Smooth muscle cell (in vitro differentiated cells): Measurements from ENCODE around the gene BFSP2. TPM values are rescaled to one million over a fixed set of nuclear protein-coding genes. Genes with fewer than 3 reads are reported as not detected.

Experiments used
- DNase-seq: peaks from one replicate; lab custom pipeline; 2025; ENCODE audit not compliant: unreplicated experiment; lab: John Stamatoyannopoulos, UW
- H2AFZ ChIP-seq: fragments of 200-600 bp; sonication (generic); 2 replicates; pipeline ENCODE4 v1.6.0; 2016; ENCODE audit warnings: antibody characterized with exemption, low read depth, mild to moderate bottlenecking
- H3F3A ChIP-seq: fragments of 200-600 bp; sonication (generic); 2 replicates; pipeline ENCODE4 v1.6.0; 2017; ENCODE audit warnings: antibody characterized with exemption, low read depth
- H3K27ac ChIP-seq: fragments of 200-600 bp; sonication (generic); 2 replicates; pipeline ENCODE4 v1.5.1; 2016; ENCODE audit warnings: low read depth, mild to moderate bottlenecking
- H3K27me3 ChIP-seq: fragments of 200-600 bp; sonication (generic); 2 replicates; pipeline ENCODE4 v1.6.1; 2016; ENCODE audit warnings: low read depth, mild to moderate bottlenecking
- H3K36me3 ChIP-seq: fragments of 200-600 bp; sonication (generic); 2 replicates; pipeline ENCODE4 v1.5.1; 2016; ENCODE audit warnings: low read depth
- H3K4me1 ChIP-seq: fragments of 200-600 bp; sonication (generic); 2 replicates; pipeline ENCODE4 v1.5.1; 2016; ENCODE audit warnings: low read depth
- H3K4me2 ChIP-seq: fragments of 200-600 bp; sonication (generic); 2 replicates; pipeline ENCODE4 v1.6.0; 2016; ENCODE audit warnings: mild to moderate bottlenecking
- H3K4me3 ChIP-seq: fragments of 200-600 bp; sonication (generic); 2 replicates; pipeline ENCODE4 v1.5.1; 2016; ENCODE audit warnings: mild to moderate bottlenecking
- H3K79me2 ChIP-seq: fragments of 200-600 bp; sonication (generic); 2 replicates; pipeline ENCODE4 v1.6.0; 2016; ENCODE audit warnings: low read depth, mild to moderate bottlenecking
- H3K9ac ChIP-seq: fragments of 200-600 bp; sonication (generic); 2 replicates; pipeline ENCODE4 v1.6.0; 2016; ENCODE audit warnings: low read depth
- H3K9me3 ChIP-seq: fragments of 200-600 bp; sonication (generic); replicated peaks from 2 replicates; pipeline ENCODE4 v1.5.1; 2016; ENCODE audit warnings: low read depth
- H4K20me1 ChIP-seq: fragments of 200-600 bp; sonication (generic); 2 replicates; pipeline ENCODE4 v1.6.0; 2016; ENCODE audit warnings: low read depth
- WGBS: methylation state at CpG from one replicate; pipeline ENCODE4 v1.1.7; 2016; ENCODE audit warnings: low lambda C conversion rate; 5-methylcytosine and 5-hydroxymethylcytosine counted together
- polyA plus RNA-seq: library from polyadenylated mRNA; unstranded; fragments of >200 nt; fragmentation: Nextera tagmentation; extraction: Ambion mirVana; gene quantifications from 2 replicates; pipeline ENCODE4 v1.2.1, GENCODE V29; 2016
- total RNA-seq: library from RNA; depleted of rRNA; stranded (reverse); fragments of >200 nt; gene quantifications from 2 replicates; pipeline ENCODE4 v1.2.3, GENCODE V29; 2014
- TF ChIP-seq, protein P1 (sequence below): fragments of 200-600 bp; sonication (generic); IDR thresholded peaks from 2 replicates; pipeline ENCODE4 v1.5.1; 2017; ENCODE audit warnings: borderline replicate concordance, mild to moderate bottlenecking, antibody characterized with exemption; ENCODE audit not compliant: insufficient read depth, poor library complexity, severe bottlenecking

Gene BFSP2
- total and polyA plus RNA-seq, 2 experiments from 2014 or later = not detected

DNA sequence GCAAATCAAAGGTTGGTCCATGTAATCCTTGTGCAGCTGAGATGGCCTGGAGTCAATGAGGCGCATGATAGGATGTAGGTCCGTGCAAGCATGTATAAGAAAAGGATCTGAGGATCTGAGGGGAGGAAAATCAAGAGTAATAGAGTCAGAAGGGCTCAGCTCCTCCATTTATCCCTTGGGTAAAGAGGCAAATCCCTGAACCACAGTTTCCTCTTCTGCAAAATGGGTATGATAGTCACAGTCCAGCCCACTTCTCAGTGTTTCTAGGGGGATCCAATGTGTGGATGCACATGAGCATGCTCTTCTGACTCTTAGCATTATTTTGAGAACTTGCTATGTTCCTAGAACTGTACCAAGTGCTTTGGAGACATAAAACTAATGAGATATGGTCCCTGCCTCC lies 67.9 kb downstream of the BFSP2 start:
- WGBS = 94% methylated on average over 2 of the region's 2 CpGs
- Histone ChIP-seq H3F3A (no peaks in the 10 kb centered on the region), H3K79me2 (no peaks in the 10 kb centered on the region), H3K9me3 (no peaks in the 10 kb centered on the region), H2AFZ (no peak overlapping the region), H3K9ac (no peak overlapping the region), H3K4me1 (peaks cover 23% of the 10 kb centered on the region), H3K27me3 (no peaks in the 10 kb centered on the region), H3K36me3 (no peaks in the 10 kb centered on the region), H3K4me3 (no peak overlapping the region), H4K20me1 (no peaks in the 10 kb centered on the region), H3K4me2 (no peak overlapping the region), H3K27ac (no peak overlapping the region)
- no peak for DNase-seq
- TF ChIP-seq, protein P1, sequence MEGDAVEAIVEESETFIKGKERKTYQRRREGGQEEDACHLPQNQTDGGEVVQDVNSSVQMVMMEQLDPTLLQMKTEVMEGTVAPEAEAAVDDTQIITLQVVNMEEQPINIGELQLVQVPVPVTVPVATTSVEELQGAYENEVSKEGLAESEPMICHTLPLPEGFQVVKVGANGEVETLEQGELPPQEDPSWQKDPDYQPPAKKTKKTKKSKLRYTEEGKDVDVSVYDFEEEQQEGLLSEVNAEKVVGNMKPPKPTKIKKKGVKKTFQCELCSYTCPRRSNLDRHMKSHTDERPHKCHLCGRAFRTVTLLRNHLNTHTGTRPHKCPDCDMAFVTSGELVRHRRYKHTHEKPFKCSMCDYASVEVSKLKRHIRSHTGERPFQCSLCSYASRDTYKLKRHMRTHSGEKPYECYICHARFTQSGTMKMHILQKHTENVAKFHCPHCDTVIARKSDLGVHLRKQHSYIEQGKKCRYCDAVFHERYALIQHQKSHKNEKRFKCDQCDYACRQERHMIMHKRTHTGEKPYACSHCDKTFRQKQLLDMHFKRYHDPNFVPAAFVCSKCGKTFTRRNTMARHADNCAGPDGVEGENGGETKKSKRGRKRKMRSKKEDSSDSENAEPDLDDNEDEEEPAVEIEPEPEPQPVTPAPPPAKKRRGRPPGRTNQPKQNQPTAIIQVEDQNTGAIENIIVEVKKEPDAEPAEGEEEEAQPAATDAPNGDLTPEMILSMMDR = no peak

DNA sequence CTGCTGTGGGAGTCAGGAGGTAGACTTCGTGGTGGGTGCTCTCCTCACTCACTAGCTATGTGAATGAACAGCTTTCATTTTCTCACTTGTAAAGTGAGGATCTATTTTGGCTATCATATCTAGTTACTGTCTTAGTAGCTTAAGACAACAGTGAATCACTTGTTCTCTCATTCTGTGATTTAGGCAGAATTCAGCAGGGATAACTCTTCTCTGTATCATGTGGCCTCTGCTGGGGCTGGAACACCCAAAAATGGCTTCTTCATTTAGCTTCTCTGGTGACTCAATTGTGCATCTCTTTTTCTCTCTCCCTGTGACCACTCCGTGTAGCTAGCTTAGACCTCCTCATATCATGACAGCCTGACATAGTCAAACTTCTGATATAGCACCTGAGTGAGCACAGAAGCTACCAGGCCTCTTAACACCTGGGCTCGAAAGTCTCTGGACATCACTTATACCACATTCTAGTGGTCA lies 68.4 kb downstream of the BFSP2 start:
- no peak overlapping the region for H2AFZ ChIP-seq

DNA sequence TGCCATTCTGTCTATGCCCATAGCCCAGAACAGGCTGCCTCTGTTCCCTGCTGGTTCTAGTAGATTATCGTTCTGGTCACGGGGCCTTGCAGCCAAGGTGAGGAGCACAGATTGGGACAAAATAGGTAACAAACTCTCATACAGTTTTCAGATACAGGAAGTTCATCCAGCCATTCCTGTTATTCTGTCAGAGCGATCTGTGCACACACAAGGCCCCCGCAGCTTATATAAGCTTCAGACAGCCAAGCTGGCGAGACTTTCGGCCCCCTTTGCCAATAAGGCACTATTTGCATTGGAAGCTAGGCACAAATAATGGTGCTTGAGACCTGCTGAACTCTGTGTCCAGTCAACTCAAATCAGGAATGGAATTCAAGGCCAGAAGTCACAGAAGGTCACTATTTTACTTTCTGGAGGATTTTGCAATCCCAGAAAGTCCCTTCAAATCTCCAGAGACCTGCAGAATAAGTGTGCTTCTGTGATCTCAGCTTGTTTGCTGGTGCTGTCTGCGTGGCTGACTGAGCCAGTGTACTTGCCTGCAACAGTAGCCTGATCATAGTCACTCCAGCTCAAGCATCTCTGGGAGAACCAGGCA lies 69.4 kb downstream of the BFSP2 start:
- Histone ChIP-seq H3F3A (no peaks in the 10 kb centered on the region), H3K4me3 (no peak overlapping the region), H3K79me2 (no peaks in the 10 kb centered on the region), H3K27ac (no peak overlapping the region), H3K9ac (no peak overlapping the region), H3K36me3 (no peaks in the 10 kb centered on the region), H3K4me1 (peaks cover 34% of the 10 kb centered on the region), H3K4me2 (no peak overlapping the region), H3K9me3 (no peaks in the 10 kb centered on the region), H3K27me3 (no peaks in the 10 kb centered on the region), H4K20me1 (no peaks in the 10 kb centered on the region), H2AFZ (no peak overlapping the region)
- no peak for DNase-seq
- WGBS = 88% methylated on average over 7 of the region's 7 CpGs
- TF ChIP-seq, protein P1 = no peak

More for the DNA sequence above, 68.4 kb downstream of the BFSP2 start:
- Histone ChIP-seq H3K79me2 (no peaks in the 10 kb centered on the region), H3K9ac (no peak overlapping the region), H3K4me3 (no peak overlapping the region), H4K20me1 (no peaks in the 10 kb centered on the region), H3K4me1 (peaks cover 27% of the 10 kb centered on the region), H3K36me3 (no peaks in the 10 kb centered on the region), H3K9me3 (no peaks in the 10 kb centered on the region), H3F3A (no peaks in the 10 kb centered on the region), H3K27ac (no peak overlapping the region), H3K4me2 (no peak overlapping the region), H3K27me3 (no peaks in the 10 kb centered on the region)
- 69% methylated on average over 3 of the region's 3 CpGs for WGBS
- no peak for DNase-seq
- TF ChIP-seq, protein P1 = no peak

DNA sequence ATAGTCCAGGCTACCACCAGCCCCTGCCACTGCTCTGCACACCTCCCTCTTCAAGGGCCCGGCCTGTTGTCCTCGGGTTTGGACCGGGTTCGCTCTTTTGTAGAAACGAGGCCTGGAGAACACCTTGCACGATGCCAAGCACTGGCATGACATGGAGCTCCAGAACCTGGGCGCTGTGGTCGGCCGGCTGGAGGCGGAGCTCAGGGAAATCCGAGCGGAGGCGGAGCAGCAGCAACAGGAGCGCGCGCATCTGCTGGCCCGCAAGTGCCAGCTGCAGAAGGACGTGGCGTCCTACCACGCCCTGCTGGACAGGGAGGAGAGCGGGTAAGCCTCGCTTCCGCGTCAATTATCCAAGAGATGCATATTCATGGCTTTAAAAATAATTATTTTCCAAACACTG lies 72.4 kb downstream of the BFSP2 start:
- no peaks in the 10 kb centered on the region for H4K20me1 ChIP-seq
- no peaks in the 10 kb centered on the region for H3K36me3 ChIP-seq
- TF ChIP-seq, protein P1 = no peak
- DNase-seq = no peak
- H3K4me2 ChIP-seq = no peak overlapping the region
- no peaks in the 10 kb centered on the region for H3K27me3 ChIP-seq
- WGBS = 55% methylated on average over 24 of the region's 24 CpGs
- H2AFZ ChIP-seq = no peak overlapping the region
- no peaks in the 10 kb centered on the region for H3K79me2 ChIP-seq
- no peak overlapping the region for H3K27ac ChIP-seq
- H3K4me1 ChIP-seq = peaks cover 52% of the 10 kb centered on the region
- H3F3A ChIP-seq = no peaks in the 10 kb centered on the region
- no peak overlapping the region for H3K4me3 ChIP-seq
- no peaks in the 10 kb centered on the region for H3K9me3 ChIP-seq
- H3K9ac ChIP-seq = no peak overlapping the region
